8988T (cell line): ENCODE measurements around the gene FAS.

Experiments
- DNase-seq: peaks from one replicate; pipeline ENCODE4 v3.0.0; 2011

FAS gene

DNA sequence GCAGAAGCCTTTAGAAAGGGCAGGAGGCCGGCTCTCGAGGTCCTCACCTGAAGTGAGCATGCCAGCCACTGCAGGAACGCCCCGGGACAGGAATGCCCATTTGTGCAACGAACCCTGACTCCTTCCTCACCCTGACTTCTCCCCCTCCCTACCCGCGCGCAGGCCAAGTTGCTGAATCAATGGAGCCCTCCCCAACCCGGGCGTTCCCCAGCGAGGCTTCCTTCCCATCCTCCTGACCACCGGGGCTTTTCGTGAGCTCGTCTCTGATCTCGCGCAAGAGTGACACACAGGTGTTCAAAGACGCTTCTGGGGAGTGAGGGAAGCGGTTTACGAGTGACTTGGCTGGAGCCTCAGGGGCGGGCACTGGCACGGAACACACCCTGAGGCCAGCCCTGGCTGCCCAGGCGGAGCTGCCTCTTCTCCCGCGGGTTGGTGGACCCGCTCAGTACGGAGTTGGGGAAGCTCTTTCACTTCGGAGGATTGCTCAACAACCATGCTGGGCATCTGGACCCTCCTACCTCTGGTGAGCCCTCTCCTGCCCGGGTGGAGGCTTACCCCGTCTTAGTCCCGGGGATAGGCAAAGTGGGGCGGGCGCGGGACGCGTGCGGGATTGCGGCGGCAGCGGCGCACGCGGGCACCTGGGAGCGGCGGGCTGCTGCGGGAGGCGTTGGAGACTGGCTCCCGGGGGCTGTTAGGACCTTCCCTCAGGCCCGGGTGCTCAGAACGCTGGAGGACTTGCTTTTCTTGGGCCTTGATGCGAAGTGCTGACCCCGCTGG is at the start of gene FAS:
FAS (plus strand) TSS at position 415 of the 777 bp plus-strand sequence; CDS start at position 494, 79 bp downstream.
- DNase-seq = peak; percentile 58

DNA sequence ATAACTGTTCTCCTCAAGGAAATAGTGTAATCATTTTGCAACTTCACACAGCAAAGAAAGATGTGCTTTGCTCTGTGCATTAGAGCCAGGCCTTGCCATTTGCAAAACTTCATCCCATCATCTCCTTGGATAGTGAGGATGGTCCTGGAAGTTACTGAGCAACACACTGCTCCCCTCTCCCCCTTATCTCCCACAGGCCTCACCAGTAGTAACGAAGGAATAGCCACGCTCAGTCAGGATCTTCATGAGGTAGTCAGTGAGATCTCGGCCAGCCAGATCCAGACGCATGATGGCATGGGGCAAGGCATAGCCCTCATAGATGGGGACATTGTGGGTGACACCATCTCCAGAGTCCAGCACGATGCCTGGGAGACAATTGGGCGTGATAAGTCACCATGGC is 49.6 kb upstream of the FAS start:
- no peak for DNase-seq

DNA sequence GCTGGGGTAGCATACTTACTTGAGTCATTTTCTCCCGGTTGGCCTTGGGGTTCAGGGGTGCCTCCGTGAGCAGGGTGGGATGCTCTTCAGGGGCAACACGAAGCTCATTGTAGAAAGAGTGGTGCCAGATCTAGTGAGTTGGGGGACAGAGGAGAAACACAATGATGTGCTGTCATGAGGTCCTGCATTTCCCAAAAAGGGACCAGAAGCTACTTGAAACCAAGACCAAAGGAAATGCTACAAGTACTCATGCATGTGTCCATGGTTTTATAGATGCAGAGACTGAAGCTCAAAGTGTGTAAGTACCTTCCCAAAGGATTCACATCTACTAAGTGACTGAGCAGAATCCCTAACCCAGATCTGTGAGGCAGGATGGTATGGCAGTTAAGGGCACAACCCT is 46.8 kb upstream of the FAS start:
- DNase-seq = no peak

DNA sequence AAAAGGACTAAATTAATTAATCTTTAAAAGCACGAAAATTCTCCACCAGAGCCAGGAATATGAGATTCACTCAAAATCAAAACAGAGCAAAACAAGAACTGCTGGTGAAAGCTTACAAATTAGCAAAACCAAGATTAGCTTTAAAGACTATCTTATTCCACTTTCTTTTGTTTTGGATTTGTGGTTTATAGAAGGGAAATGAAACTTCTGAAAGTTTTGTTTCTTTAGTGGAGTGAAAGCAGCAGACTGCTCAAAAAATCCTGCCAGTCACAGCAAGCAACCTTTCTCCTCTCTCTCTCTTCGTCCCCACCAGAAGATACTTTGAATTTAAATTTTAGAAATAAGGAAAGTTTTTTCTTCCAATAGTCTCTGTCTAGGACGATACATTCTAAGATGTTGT is 45.8 kb upstream of the FAS start:
- no peak for DNase-seq

DNA sequence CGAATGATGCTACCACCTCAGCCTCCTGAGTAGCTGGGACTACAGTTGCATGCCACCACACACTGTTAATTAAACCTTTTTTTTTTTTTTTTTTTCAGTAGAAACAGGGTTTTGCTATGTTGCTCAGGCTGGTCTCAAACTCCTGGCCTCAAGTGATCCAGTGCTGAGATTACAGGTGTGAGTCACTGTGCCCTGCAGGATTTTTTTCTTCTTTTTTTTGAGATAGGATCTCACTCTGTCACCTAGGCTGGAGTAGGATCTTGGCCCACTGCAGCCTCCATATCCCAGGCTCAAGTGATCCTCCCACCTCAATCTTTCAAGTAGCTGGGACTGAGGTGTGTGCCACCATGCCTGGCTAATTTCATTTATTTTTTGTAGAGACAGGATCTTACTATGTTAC is 44.4 kb upstream of the FAS start:
- no peak for DNase-seq

DNA sequence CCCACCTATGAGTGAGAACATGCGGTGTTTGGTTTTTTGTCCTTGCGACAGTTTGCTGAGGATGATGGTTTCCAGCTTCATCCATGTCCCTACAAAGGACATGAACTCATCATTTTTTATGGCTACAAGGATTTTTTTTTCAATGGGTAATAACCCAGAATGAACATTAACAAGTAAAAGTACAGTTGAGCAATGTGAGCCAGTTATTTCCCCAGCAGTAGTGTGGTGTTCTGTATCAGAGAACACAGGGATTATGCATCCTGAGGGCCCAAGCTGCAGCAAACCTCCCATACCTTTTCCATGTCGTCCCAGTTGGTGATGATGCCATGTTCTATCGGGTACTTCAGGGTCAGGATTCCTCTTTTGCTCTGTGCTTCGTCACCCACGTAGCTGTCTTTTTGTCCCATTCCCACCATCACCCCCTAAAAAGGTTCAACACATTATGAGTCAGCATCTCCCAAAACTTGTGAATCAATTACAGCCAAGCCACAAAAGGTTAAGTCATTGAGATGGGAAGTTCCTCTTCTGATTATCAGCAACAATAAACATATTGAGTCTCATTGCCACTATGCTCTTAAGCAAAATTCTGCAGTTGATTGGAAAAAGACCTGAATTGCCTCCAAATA is 43.5 kb upstream of the FAS start:
- no peak for DNase-seq

DNA sequence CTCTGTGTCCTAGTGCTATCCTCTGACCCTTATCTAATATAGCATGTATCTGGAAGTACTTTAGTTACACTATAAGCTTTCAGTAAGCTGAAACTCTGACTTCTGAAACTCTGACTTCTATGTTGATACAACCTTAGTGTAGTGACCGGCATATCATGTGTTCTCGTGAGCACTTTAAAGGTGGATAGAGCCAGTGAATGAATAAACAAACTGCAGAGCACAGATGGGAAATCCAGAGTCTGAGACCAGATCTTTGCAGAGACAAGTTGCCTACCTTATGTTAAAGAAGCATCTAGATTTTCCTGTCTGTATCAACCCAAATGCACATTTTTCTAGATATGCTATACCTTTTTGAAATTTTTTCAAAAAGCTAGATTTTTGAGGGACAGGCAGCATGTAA is 41.5 kb upstream of the FAS start:
- DNase-seq = no peak

DNA sequence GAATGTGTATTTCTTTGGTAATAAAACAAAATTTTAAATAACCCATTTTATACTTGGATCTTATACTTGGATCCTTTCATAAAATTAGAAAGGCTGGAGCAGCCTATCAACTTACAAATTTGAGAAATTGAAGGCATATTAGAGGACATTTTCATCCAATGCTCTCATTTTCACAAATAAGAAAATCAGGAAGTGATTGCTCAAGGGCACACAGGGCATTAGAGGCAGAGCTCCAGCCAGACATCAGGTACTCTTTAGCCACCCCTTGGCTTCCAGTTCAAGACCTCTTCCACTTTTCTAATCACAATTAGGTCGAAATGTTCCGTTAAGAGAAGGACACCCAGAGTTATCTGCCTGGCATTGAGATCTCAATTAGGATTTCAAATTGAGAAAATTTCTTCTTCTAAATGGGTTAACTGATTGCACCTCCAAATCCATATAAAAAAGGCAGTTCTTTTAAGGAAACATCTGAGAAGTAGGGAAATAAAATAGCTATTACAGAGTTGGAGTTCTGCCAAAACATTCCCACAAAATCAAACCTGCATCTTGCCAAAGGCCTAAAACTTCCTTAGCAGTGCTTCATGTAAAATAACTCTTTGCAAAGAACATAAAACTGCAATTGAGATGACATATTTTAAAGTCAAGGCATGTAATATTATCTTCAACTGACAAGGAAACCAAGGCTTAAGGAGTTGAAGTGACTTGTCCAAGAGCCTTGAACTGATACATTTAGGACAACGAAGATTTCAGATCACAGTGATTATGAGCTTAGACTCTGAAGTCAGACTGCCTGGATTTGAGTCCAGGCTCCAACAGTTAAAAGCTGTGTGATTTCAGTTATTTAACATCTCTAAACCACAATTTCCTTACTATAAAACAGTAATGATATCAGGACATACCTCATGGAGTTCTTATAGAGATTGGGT is 40.4 kb upstream of the FAS start:
- no peak for DNase-seq

DNA sequence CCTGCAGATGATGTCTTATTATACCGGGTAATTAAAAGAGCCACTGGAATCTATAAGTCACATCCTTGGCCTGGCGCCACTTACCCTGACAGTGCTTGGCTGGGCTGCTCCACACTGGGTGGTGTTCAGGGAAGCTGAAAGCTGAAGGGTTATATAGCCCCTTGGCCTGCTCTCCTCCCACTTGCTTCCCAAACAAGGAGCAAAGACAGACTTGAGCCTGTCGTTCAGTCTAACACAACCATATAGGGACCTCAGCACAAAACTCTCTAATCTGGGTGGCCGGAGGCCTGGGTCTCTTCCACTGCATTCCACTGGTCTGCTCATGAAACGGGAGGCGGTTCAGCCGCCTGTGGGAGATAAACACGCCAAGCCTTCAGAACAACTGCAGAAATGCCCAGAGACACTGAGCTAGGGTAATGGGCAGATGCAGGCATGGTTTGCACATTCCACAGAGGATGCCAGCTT is 37.9 kb upstream of the FAS start, which contains the start of gene ACTA2:
ACTA2 (minus strand) TSS at position 127 of the 465 bp plus-strand sequence. CDS start 3,843 bp downstream, outside the sequence.
- no peak for DNase-seq

DNA sequence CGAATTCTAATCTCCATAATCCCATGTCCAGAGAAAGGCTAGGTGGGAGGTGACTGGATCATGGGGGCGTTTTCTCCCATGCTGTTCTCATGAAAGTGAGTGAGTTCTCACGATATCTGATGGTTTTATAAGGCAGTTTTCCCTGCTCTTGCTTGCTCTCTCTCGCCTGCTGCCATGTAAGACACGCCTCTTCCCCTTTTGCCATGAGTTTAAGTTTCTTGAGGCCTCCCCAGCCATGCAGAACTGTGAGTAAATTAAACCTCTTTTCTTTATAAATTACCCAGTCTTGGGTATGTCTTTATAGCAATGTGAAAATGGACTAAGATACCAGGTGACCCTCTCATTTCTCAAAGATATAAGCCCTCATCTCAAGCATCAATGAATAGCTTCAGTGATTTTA is 36.9 kb upstream of the FAS start:
- no peak for DNase-seq

DNA sequence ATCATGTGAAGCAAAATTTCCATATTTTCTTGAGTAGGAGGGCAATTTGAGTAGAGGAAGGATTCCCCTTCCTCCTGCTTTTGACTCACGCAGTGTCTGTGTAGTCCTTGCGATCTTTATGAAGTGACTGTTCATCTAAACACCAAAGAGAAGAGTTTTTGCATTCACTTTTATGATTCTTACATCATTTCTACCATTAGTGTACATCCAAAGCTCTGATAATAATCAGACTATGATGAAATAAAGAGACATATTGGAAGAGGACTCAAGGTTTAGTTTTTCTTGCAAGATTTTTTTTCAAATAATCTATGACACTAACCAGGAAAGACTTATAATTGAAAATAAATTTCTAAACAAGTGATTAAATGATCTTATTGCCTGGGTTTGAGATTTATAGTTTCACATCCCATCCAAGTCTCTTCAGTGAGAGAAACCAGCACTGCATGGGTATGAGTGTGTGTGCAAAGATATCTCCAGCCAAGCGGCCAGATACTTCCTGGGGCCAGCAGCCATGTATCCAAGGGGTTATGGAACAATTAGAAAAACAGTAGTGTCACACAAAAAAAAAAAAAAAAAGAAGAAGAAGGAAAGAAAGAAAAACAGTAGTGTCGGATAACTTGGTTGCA is 36.0 kb upstream of the FAS start:
- no peak for DNase-seq

DNA sequence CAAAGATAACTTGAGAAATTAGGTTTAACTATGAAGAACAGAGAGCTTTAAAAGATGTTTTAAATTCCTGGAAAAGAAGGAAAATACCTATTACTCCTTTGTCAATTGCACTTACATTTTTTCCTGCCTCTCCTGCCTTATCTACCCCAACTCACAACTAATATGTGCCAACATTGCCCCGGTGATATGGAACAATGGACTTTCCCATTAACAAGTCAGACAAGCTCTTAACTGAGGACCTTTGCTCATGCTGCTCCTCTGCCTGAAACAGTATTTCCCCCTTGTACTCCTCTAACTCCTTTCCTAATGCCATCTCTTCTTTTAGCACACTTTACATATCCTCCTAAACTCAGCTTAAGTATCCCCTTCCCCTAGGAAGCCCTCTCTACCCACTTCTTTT is 33.2 kb upstream of the FAS start:
- no peak for DNase-seq

DNA sequence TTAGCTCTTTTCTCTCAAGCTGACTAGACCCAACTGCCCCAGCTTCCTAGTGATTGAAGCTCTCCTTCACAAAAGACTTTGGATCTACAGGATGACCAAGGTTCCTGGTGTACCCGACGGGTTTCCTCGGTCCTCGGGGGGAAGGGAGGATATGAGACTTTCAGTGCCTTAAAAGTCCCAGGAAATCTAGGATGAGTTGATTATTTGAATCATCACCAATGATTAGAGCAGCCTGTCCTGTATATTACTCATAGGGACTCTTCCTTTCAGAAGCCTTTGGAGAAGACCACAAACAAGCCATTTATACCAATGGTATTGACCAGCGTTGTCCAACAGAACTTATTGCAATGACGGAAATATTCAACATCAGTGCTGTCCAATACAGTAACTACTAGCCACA is 31.9 kb upstream of the FAS start:
- no peak for DNase-seq

DNA sequence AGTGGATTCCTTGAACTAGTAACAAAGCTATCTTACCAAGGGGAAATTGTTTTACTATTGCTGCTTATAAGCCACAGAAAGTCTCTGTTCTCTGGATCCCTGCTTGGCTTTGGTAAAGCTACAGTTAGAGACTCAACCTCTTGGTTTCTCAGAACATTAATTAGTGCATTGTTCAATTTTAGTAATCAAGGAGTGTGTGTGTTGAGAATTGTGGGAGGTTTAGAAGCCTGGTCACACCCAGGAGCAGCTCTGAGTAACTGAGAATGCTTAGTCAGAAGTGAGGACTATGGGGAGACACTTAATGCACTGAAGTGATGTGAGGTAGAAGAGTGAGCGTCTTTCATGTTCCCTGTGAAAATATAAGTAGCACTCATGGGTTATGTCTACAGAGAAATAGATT is 29.8 kb upstream of the FAS start:
- DNase-seq = no peak

DNA sequence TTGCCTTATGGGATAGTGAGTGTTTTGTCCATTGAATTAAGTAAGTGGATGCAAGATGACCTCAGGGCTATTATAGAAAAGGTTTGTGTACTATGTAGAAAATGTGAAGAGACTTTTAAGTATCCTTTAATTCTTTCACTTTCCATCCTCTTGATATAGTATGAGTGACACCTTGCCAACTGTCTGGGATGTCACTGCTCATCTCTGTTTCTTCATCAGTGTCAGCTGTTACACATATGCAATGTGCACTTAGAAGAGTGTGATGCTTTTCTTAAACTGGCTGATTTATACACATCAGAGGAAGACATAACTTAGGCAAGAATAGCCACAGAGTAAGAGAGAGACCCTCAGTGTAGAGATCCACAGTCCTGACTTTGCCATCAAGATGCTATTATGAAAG is 29.3 kb upstream of the FAS start:
- no peak for DNase-seq

DNA sequence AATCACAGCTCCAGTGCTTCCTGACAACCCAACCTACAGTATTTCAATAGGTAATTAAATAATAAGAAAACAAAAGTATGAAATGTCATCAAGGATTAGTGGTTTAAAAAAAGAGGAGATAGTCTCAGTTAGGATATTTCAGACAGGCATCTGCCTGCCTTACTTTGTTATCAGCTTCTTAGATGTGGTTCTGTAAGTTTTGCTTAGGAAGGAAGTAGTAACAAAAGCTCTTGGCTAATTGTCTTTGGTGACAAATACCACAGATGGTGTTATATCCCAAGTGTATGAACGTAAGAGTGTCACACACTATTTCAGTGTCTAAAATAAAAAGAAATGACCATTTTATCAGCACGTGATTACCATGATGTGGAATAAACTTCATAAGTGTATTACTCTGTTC is 28.3 kb upstream of the FAS start:
- DNase-seq = no peak

DNA sequence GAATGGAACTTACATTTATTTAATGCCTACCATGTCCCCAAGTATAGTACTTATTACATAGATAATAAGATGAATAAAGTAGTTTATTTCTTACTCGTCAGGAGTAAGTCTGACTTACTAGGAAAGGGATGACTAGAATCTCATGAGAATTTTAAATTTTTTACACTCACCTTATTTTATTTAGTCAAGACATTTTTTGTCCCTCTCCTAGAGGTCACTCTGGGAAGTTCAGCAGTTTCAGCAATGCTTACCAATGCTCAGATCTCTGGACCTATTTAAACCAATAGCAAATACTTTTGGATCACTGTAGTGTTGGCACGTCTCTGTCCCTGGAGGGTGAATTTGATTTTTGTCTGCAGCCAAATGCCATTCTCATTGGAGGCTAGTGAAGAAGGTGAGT is 27.3 kb upstream of the FAS start:
- no peak for DNase-seq

DNA sequence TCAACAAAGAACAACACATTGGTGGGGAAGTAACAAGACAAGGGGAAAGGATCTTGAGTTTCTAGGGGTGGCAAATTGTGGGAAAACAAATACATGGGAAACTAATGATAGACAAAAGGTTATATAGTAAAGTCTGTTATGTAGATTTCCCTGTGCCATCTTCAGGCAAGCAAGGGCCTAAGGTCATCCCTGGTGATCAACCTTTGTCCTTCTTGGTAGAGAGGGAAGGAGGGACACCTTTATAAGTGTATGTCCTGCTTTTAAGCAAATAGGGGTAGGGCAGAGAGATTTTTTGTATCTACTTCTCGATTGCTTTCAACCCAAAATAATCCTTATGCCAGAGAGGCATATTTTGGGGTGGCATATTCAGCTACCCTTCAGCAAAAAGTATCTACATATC is 26.2 kb upstream of the FAS start:
- DNase-seq = no peak

DNA sequence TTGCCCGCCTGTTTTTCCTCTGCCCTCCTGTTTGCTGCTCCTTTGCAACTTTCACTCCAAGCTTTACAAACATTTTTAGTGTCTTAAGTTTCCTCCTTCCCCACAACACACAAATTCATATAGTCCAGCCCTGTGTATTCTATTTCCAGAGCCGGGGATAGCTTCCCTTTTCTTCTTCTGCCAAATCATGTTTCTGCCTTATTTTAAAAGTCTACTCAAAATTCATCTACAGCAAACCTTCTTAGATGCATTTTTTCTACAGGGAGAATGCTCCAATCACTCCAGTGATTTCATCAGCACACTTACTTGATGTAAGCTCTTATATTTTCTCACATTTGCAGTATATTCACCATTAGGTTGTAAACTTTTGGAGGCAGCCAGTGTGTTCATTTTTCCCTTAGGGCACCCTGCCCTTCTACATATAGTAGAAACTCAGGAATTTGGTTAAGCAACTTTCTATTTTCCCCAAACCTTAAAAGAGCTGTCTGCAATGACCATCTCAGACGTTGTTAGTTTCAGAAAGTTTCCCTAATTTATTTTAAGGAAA is 25.7 kb upstream of the FAS start:
- DNase-seq = no peak

DNA sequence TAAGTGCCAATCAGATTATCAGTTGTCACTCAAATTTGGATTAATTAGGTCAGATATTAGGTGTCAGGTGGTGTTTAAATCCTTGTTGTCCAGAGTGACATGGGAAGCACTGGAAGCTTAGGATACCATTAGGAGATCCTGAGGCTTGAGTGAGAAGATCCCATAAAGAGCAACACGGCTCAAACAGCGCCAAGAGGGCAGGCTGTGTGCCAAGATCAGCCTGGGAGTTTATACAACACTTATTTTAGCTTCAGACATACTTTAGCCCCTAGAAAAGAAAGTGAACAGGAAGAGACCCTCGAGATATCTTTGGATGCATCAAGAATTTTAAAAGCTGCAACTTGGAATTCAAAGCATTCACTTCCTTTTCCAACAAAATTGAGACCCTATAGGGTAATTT is 23.8 kb upstream of the FAS start:
- no peak for DNase-seq

DNA sequence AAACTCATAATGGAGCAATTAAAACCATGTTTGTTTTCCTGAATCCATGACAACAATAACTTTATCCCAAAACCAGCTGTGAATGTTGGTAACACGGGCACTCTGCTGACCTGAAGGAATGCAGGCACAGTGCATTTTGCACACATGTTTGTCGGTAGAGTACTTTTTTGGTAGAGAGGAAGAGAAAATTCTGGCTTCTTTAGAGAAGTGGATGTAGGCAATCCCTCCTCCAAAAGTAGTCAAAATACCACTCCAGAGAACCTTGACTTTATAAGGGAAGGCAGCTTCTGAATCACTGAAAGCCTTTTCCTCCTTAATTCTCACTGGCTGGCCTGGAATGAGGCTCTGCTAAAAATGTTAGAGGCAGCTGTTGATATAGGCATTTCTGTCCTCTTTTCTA is 22.2 kb upstream of the FAS start:
- DNase-seq = no peak

DNA sequence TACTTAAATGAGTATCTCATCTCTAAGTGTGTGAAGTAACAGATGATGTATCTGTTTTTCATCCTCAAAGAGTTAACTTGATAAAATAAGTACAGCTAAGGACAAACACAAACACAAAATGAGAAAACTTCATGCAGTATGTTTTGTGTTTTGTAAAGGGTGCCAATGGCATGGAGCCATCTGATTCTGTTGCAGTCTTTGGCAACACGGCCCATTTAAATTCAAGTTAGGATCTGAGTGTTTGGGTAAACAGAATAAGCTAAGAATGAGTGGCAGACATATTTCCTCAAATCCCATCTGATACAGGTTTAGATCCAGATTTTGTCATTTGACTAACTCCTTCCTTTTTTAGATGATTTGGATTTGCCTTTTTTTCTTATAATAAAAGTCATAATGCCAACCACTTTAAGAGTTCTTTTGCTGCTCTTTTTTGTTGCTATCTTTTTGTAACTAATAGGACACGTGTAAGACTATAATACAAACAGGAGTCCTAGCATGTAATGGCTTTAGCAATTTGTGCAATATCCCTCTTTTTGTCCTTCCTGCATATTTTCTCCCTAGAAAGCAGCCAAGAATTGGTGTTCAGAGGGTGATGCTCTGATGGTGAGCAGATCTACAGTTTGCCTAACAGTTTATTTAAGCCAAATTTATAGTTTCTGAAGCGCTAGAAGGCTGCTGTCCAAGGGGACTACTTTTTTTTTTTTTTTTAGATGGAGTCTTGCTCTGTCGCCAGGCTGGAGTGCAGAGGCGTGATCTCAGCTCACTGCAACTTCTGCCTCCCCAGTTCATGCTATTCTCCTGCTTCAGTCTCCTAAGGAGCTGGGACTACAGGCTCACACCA is 19.2 kb upstream of the FAS start:
- DNase-seq = no peak
